Stimulated activated CD8-positive, alpha-beta memory T cell treated with anti-CD3 and anti-CD28 coated beads, Interleukin-2, amount 100 ng/mL, for 1 hour (primary cell): ENCODE data around the gene IST1.

ENCODE experiments used
- DNase-seq, 2 donors: peaks; one replicate each; pipeline ENCODE4 v3.0.0-alpha.2; 2020; ENCODE audit warnings: low read depth in 2 of 2

Gene IST1

GRCh38 chr16:71963125-71963875, 68.0 kb downstream of the IST1 start:
- no peak for DNase-seq

- DNase-seq, result no peak
Measured at GRCh38 chr16:71965223-71965622, 69.9 kb downstream of the IST1 start.

GRCh38 chr16:71966932-71967331, 71.6 kb downstream of the IST1 start:
- DNase-seq, result no peak

- DNase-seq, result no peak
Measured at GRCh38 chr16:71969353-71969752, 74.0 kb downstream of the IST1 start.

GRCh38 chr16:71971571-71971970, 76.2 kb downstream of the IST1 start:
- DNase-seq, result no peak

GRCh38 chr16:71972356-71972755, 77.0 kb downstream of the IST1 start:
- no peak for DNase-seq

GRCh38 chr16:71973001-71973400, 77.7 kb downstream of the IST1 start:
- no peak for DNase-seq

- DNase-seq, result no peak
Measured at GRCh38 chr16:71974068-71974818, 78.9 kb downstream of the IST1 start.
